Measurements from ENCODE around the gene C16orf46. TPM values are rescaled to one million over a fixed set of nuclear protein-coding genes. Genes with fewer than 3 reads are reported as not detected.
"Not testable (repeated sequence)": the region's sequence is repeated elsewhere in the genome, so short reads cannot be mapped to it uniquely, and the experiment has no call there.

The C16orf46 gene
- total RNA-seq, 1 donor from 2014 or later = not detected

DNA sequence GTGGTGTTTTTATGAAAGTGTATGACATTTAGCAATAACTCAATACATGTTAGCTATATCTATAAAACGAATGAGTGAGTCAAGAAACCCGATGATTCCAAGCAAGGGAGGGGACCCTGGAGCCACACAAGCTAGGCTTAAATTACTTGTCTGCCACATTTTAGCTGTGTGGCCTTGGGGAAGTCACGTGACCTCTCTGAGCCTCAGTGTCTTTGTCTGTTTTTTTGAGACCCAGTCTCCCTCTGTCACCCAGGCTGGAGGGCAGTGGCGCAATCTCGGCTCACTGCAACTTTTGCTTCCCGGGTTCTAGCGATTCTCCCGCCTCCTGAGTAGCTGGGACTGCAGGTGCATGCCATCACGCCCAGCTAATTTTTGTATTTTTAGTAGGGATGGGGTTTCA lies 39.2 kb upstream of the C16orf46 start:
- TF ChIP-seq, protein P1, sequence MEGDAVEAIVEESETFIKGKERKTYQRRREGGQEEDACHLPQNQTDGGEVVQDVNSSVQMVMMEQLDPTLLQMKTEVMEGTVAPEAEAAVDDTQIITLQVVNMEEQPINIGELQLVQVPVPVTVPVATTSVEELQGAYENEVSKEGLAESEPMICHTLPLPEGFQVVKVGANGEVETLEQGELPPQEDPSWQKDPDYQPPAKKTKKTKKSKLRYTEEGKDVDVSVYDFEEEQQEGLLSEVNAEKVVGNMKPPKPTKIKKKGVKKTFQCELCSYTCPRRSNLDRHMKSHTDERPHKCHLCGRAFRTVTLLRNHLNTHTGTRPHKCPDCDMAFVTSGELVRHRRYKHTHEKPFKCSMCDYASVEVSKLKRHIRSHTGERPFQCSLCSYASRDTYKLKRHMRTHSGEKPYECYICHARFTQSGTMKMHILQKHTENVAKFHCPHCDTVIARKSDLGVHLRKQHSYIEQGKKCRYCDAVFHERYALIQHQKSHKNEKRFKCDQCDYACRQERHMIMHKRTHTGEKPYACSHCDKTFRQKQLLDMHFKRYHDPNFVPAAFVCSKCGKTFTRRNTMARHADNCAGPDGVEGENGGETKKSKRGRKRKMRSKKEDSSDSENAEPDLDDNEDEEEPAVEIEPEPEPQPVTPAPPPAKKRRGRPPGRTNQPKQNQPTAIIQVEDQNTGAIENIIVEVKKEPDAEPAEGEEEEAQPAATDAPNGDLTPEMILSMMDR (IDR thresholded peaks at IDR 0.05) = no peak
- Mint-ChIP-seq H3K4me1 (ENCODE audit: unreplicated experiment) (no peaks in the 10 kb centered on the region), H3K36me3 (ENCODE audit: unreplicated experiment) (no peaks in the 10 kb centered on the region), H3K9me3 (ENCODE audit: unreplicated experiment) (no peaks in the 10 kb centered on the region), H3K4me3 (ENCODE audit: unreplicated experiment) (no peak overlapping the region), H3K27ac (ENCODE audit: unreplicated experiment) (no peak overlapping the region), H3K27me3 (ENCODE audit: unreplicated experiment) (peaks cover 10% of the 10 kb centered on the region)
- no peak for DNase-seq (ENCODE audit: extremely low spot score, unreplicated experiment)

DNA sequence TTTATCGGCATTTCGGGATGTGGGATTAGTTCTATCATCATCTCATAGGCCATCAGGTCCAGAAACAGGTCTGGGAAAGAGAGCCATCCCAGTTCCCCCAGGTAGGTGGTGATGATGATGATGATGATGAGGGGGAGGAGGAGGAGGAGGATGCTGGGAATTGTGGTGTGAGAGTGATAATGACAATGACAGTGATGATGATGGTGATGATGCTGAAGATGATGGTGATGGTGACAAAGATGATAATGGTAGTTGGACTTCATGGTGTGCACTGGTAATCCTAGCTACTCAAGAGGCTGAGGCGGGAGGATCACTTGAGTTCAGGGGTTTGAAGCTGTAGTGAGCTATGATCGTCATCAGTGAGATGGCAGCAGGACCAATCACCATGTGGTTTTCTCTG lies 35.4 kb upstream of the C16orf46 start:
- TF ChIP-seq, protein P1 (IDR thresholded peaks at IDR 0.05) = no peak
- DNase-seq (ENCODE audit: extremely low spot score, unreplicated experiment) = no peak
- Mint-ChIP-seq H3K4me1 (ENCODE audit: unreplicated experiment) (no peaks in the 10 kb centered on the region), H3K4me3 (ENCODE audit: unreplicated experiment) (no peak overlapping the region), H3K27me3 (ENCODE audit: unreplicated experiment) (peaks cover 4% of the 10 kb centered on the region), H3K9me3 (ENCODE audit: unreplicated experiment) (no peaks in the 10 kb centered on the region), H3K36me3 (ENCODE audit: unreplicated experiment) (no peaks in the 10 kb centered on the region), H3K27ac (ENCODE audit: unreplicated experiment) (no peak overlapping the region)

DNA sequence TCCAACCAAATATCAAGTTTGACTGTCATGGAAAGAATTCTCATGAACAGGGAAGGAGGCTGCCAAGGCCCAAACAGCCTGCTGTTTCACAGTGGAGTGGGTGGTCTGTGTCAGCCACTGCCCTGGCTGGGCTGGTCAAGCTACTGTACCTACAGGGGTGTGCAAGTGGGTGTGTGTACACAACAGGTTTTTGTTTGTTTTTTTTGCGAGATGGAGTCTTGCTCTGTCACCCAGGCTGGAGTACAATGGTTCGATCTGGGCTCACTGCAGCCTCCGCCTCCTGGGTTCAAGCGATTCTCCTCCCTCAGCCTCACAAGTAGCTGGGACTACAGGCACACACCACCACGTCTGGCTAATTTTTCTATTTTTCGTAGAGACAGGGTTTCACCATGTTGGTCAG lies 32.2 kb upstream of the C16orf46 start:
- H3K4me3 Mint-ChIP-seq (ENCODE audit: unreplicated experiment); H3K27ac Mint-ChIP-seq (ENCODE audit: unreplicated experiment); H3K4me1 Mint-ChIP-seq (ENCODE audit: unreplicated experiment); H3K36me3 Mint-ChIP-seq (ENCODE audit: unreplicated experiment); DNase-seq (ENCODE audit: extremely low spot score, unreplicated experiment); H3K27me3 Mint-ChIP-seq (ENCODE audit: unreplicated experiment); H3K9me3 Mint-ChIP-seq (ENCODE audit: unreplicated experiment): not testable (repeated sequence)

- Mint-ChIP-seq H3K9me3 (ENCODE audit: unreplicated experiment) (no peaks in the 10 kb centered on the region), H3K36me3 (ENCODE audit: unreplicated experiment) (no peaks in the 10 kb centered on the region), H3K4me3 (ENCODE audit: unreplicated experiment) (no peak overlapping the region), H3K4me1 (ENCODE audit: unreplicated experiment) (no peaks in the 10 kb centered on the region), H3K27ac (ENCODE audit: unreplicated experiment) (no peak overlapping the region), H3K27me3 (ENCODE audit: unreplicated experiment) (peaks cover 3% of the 10 kb centered on the region)
- no peak for DNase-seq (ENCODE audit: extremely low spot score, unreplicated experiment)
- TF ChIP-seq, protein P1 (IDR thresholded peaks at IDR 0.05) = no peak
These were observed 30.5 kb upstream of the C16orf46 start for GRCh38 chr16:81107511-81107910.

DNA sequence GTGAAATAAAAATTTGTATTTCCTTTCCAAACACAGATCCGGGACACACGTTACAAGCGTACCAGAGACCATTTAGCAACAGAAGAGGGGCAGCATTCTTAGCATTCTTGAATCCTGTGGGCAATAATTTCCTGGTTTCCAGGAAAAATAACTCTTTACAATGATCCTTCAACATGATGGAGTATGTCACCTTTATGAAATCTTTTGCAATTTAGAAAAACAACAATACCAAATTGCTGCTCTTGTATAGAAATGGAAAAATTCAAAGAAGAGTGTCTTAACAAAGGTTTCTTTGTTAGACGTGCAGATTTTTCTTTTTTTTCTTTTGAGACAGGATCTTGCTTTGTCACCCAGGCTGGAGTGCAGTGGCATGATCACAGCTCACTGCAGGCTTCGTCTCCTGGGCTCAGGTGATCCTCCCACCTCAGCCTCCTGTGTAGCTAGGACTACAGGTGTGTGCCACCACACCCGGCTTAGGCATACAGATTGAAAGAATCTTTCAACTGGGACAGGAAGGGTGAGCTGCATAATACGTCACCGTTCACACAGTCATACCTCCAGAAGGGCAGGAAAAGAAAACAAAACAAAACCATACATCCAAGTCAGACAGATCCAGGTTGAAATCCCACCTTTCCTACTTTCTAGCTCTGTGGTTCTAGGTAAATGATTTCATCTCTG lies 29.9 kb upstream of the C16orf46 start:
- no peaks in the 10 kb centered on the region for H3K36me3 Mint-ChIP-seq (ENCODE audit: unreplicated experiment)
- no peak overlapping the region for H3K27ac Mint-ChIP-seq (ENCODE audit: unreplicated experiment)
- H3K4me3 Mint-ChIP-seq (ENCODE audit: unreplicated experiment) = no peak overlapping the region
- TF ChIP-seq, protein P1 (IDR thresholded peaks at IDR 0.05) = no peak
- no peak for DNase-seq (ENCODE audit: extremely low spot score, unreplicated experiment)
- H3K4me1 Mint-ChIP-seq (ENCODE audit: unreplicated experiment) = no peaks in the 10 kb centered on the region
- H3K9me3 Mint-ChIP-seq (ENCODE audit: unreplicated experiment) = no peaks in the 10 kb centered on the region
- peaks cover 2% of the 10 kb centered on the region for H3K27me3 Mint-ChIP-seq (ENCODE audit: unreplicated experiment)

Measured in osteocyte (in vitro differentiated cells).